Astrocyte of the cerebellum (primary cell): ENCODE data around the gene TMEM94.
"Not testable (repeated sequence)": the region's sequence is repeated elsewhere in the genome, so short reads cannot be mapped to it uniquely, and the experiment has no call there.

Experiments
- DNase-seq: peaks from one replicate; pipeline ENCODE4 v3.0.0-alpha.2; 2011; ENCODE audit warnings: low read depth
- H3K4me3 ChIP-seq: 2 replicates; pipeline ENCODE4 v1.5.1; 2011; ENCODE audit warnings: mild to moderate bottlenecking, low read depth, low read length, moderate library complexity
- CTCF ChIP-seq: IDR thresholded peaks from 2 replicates; pipeline ENCODE4 v1.5.1; 2012; ENCODE audit warnings: low read length, low read depth, moderate library complexity, mild to moderate bottlenecking; ENCODE audit errors: missing control alignments
- in situ Hi-C: cut with HindIII; loops from 2 replicates; pipeline ENCODE4 v1.10.0; 2017; ENCODE audit warnings: low sequenced_read_pairs

The TMEM94 gene

GRCh38 chr17:75476752-75477489 is 20.5 kb downstream of the TMEM94 start:
- no peak for DNase-seq
- no peak overlapping the region for H3K4me3 ChIP-seq
- no peak for TF ChIP-seq CTCF
- in situ Hi-C loops: no loop called here

DNA sequence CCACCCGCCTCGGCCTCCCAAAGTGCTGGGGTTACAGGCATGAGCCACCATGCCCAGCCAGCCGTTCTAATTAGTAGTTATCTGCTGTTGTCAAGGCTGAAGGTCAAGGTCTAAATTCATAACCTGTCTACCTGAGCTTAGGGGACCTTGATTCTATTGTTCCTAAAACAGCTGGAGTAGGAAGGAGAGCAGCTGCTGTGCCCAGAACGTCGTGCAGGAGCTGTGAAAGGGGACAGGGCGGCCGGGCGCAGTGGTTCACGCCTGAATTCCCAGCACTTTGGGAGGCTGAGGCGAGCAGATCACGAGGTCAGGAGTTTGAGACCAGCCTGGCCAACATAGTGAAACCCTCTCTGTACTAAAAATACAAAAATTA is 21.0 kb downstream of the TMEM94 start:
- in situ Hi-C loops, H3K4me3 ChIP-seq, DNase-seq: not testable (repeated sequence)

- DNase-seq: no peak
These were observed 22.1 kb downstream of the TMEM94 start for GRCh38 chr17:75478508-75478907.

DNA sequence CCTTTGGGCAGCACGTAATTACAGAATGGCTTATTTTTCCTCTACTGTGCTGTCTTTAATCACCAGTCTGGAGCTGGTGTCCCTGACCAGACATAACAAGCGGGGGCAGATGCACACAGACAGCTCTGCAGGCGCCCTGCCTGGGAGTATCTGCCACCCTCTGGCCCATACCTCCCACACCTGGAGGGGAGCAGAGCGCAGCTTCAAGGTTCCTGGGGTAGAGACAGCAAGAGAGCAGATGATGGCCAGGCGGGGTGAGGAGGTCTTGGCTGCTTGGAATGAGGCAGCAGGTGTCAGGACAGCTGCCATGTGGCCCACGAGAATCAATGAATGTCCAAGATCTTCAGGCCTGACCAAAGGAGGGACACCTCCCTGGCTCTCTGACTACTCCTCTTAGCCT is 23.8 kb downstream of the TMEM94 start:
- no peak overlapping the region for H3K4me3 ChIP-seq
- no peak for TF ChIP-seq CTCF
- in situ Hi-C loops: no loop called here
- no peak for DNase-seq

More at GRCh38 chr17:75478508-75478907, 22.1 kb downstream of the TMEM94 start:
- in situ Hi-C loops: no loop called here
- no peak overlapping the region for H3K4me3 ChIP-seq
- TF ChIP-seq CTCF: no peak

- no peak for DNase-seq
- no peak overlapping the region for H3K4me3 ChIP-seq
- in situ Hi-C loops: no loop called here
- TF ChIP-seq CTCF: no peak
These were observed 25.0 kb downstream of the TMEM94 start for GRCh38 chr17:75481194-75482068.

DNA sequence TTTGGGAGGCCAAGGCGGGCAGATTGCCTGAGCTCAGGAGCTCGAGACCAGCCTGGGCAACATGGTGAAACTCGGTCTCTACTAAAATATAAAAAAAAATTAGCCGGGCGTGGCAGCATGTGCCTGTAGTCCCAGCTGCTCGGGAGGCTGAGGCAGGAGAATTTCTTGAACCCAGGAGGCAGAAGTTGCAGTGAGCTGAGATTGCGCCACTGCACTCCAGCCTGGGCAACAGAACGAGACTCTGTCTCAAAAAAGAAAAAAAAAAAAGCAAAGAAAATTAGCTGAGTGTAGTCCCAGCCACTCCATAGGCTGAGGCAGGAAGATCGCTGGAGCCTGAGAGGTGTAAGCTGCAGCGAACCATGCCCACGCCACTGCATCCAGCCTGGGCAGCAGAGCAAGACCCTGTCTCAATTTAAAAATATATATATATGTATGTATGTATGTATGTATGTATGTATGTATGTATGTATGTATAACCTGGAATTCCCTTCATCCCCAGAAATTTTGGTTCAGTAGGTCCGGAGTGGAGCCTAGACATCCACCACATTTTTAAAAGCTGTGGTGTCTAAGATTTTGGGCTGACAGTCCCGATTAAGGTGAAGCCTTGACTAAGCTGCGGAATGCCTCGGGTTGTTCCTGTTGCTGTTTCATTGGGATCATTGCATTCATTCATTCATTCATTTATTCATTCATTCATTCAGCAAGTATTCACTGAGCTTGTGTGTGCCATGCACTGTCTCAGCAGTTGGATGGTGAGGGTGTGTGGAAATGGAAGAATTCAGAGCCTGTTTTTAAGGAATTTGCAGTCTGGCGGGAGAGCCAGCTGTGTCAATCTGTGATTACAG is 25.9 kb downstream of the TMEM94 start:
- no peak for DNase-seq
- H3K4me3 ChIP-seq: no peak overlapping the region
- no peak for TF ChIP-seq CTCF
- in situ Hi-C loops: no loop called here
